Upper lobe of left lung (tissue), 4 donors: ENCODE data around the gene MAGEA9B.

Experiments used
- CTCF ChIP-seq, 6 experiments: fragments of 450-650 bp in 4 of 6; fragments of 200-600 bp in 2 of 6; sonication (generic) in 2 of 6; IDR thresholded peaks; one replicate each; pipeline ENCODE4 v1.5.1; 2016 to 2019; ENCODE audit warnings: antibody characterized with exemption in 6 of 6
- EP300 ChIP-seq, 4 donors: sonication (generic); formaldehyde crosslinking; IDR thresholded peaks; one replicate each; pipeline ENCODE4 v1.5.1; 2017; ENCODE audit warnings: antibody characterized with exemption in 4 of 4, control low read depth in 2 of 4
- POLR2A ChIP-seq, 4 donors: fragments of 450-650 bp; IDR thresholded peaks; one replicate each; pipeline ENCODE4 v1.5.1; 2016 to 2017; ENCODE audit warnings: antibody characterized with exemption in 4 of 4, mild to moderate bottlenecking in 2 of 4
- POLR2AphosphoS5 ChIP-seq, 2 donors: sonication (generic); formaldehyde crosslinking; IDR thresholded peaks; one replicate each; pipeline ENCODE4 v1.5.1; 2017; ENCODE audit warnings: antibody characterized with exemption in 2 of 2

DNA sequence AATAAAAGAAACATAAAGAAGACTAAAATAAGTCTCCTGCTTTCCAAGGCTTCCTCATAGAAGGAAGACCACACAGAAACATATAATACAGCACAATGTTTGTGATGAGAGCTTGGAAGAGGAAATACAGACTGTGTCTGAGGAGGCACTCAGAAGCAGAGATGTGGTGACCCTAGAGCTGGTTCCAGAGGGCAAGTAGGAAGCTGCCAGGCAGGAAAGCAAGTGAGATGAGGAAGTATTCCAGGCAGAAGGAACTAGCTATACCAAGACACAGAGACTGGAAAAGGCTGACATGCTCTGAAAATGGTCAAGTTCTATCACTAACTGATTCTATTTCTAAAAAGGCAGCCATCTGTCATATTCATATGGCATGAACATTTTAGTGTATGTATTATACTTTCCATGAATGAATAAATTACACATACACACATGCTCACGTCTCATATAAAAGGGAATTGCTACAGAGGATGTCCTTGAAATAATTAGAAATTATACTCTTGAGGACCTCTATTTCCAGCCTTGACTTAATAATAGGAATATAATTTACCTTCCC is 24.4 kb upstream of the MAGEA9B start:
- TF ChIP-seq POLR2A (IDR thresholded peaks at IDR 0.05) (no peak), CTCF (IDR thresholded peaks at IDR 0.05) (no peak), POLR2AphosphoS5 (IDR thresholded peaks at IDR 0.05) (no peak), EP300 (IDR thresholded peaks at IDR 0.05) (no peak)
